HG03159 (cell line): Measurements from ENCODE around the gene STAM2.
A peak's percentile ranks its signal among the peaks of the same experiment; 100 is the strongest.
"Not testable (repeated sequence)": the region's sequence is repeated elsewhere in the genome, so short reads cannot be mapped to it uniquely, and the experiment has no call there.

ENCODE experiments used
- ATAC-seq: cut with Tn5 transposase; IDR thresholded peaks from one replicate; pipeline ENCODE4 v1.9.1; 2021; ENCODE audit warnings: mild to moderate bottlenecking, moderate library complexity; ENCODE audit not compliant: unreplicated experiment

STAM2 gene

DNA sequence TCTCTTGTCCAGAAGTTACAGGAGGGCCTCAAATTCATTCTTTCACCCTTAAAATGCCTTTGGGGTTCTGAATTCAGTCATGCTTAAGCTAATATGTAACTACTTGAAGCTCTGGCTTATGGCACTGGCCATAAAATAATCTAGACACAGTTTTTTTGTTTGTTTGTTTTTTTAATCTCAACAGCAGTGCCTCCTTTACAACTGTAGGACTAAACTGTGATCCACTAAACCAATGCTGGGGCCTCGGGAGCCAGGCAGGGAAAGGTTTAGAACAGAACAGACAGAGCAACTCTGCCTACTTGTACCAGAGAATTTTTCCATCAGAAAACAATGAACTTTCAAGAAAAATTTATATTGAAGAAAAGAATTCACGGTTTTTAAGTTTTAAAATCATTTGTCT lies 1.7 kb downstream of the STAM2 start:
- no peak for ATAC-seq

DNA sequence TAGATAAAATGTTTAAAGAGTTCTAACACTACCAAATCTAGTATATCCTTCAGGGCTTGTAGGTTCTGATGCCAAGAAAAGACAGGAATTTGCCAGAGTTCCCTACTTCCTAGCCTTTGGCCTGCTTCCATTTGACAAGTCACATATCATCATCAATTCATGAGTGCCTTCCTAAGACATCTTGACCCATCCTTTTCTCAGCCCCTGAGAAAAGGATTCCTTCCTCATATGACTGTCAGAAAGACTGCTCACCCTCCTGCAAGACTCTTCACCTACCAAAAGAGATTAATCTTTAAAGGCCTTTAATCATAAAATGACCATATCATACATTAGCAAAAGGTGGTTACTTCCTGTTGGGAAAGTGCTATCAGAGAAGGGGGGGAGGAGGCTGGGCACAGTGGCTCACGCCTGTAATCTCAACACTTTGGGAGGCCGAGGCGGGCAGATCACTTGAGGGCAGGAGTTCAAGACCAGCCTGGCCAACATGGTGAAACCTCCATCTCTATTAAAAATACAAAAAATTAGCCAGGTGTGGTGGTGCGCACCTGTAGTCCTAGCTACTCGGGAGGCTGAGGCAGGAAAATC lies 3.3 kb downstream of the STAM2 start:
- not testable (repeated sequence) for ATAC-seq

DNA sequence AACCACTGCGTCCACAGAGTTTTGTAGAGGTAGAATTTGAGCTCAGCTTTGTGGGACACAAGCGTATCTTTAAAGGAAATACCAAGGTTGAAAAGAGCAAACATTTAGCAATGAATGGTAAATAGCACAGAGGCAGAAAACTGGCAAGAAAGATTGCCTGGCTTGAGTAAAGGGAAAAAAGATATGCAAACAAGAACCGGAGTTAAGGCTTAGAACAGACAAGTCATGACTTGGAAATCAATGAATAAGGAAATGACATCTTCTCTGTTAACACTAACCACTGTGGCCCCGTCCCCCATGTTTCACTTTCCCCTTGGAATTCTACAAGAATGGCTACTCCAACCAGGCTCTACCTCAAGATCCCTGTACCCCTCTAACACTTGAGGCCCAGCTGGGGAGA lies 3.8 kb downstream of the STAM2 start:
- no peak for ATAC-seq

DNA sequence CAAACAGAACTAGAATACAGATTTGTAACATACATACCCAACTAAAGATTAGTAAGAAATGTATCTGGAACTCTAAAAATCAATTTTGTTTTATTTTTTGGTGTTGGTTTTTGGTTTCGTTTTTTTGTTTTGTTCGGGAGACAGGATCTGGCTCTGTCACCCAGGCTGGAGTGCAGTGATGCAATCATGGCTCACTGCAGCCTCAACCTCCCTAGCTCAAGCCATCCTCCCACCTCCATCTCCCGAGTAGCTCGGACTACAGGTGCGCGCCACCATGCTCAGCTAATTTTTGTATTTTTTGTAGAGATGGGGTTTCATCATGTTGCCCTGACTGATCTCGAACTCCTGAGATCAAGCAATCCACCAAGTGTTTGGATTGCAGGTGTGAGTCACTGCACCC lies 6.4 kb downstream of the STAM2 start:
- not testable (repeated sequence) for ATAC-seq

DNA sequence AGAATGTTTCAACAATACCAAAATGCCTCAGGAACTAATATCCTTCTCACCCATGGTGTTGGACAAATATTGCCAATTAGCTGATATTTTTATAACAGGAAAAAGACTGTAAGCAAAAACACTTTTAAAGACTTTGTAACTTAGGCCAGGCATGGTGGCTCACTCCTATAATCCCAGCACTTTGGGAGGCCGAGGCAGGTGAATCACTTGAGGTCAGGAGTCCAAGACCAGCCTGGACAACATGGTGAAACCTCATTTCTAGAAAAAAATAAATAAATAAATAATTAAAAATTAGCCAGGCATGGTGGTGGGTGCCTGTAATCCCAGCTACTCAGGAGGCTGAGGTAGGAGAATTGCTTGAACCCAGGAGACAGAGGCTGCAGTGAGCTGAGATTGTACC lies 8.1 kb downstream of the STAM2 start:
- not testable (repeated sequence) for ATAC-seq

DNA sequence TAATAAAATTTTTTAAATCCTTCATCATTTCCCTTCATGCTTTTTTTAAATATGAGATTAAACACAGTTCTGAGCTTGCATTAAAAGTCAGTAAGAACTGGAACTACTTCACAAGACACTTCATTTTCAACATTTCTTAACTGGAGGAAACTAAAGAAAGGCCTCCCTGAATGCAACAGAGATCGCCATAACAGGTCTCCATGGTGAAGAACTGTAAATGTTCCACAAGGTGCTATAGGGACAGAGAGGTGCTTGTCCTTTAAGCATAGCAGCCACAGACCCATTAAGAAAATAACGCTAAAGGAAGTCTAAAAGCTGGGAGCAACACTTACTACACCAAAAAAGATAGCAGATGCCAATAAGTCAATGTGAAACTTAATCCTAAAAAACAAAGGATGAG lies 8.5 kb downstream of the STAM2 start:
- ATAC-seq, result peak; percentile 41

DNA sequence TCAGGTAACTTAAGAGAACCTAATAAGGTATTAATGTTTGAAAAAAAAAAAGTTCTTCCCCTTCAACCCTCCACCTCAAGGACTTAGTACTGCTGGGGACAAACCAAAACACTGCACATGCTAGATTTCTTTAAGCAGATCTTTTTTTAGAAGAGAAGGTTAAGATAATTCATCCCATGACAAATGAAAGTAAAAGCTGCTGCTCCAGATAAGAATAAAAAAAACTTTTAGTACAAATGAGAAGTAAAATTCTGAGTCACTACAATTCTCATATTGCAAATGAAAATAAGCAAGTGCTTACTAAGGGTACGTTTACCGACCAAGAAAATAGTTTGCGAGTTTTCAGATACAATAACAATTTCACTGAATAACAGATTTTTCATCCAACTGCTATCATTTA lies 8.9 kb downstream of the STAM2 start:
- ATAC-seq, result peak; percentile 60

DNA sequence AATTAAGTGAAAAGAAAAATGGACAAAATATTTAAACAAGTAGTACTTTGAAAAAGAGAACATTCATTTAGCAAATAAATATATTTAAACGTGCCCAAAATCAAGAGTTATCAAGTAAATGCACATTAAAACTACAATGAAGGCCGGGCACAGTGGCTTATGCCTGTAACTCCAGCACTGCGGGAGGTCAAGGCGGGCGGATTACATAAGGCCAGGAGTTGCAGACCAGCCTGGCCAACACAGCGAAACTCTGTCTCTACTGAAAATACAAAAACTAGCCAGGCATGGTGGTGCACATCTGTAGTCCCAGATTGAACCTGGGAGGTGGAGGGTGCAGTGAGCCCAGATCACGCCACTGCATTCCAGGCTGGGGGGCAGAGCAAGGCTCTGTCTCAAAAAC lies 9.8 kb downstream of the STAM2 start:
- ATAC-seq, result no peak

DNA sequence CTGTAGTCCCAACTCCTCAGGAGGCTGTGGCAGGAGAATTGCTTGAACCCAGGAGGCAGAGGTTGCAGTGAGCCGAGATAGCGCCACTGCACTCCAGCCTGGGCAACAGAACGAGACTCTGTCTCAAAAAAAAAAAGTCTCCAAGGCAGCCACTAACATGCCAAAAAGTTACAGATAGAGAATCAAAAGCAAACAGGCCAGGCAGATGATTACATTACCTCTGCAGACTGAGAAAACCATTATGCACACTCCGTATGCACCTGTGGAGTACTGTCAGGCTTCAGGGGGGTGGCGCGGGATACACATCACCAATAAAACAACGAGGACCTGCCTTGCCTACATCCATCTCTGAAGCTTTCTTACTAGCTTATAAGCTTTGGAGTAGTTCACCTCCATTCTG lies 10.3 kb downstream of the STAM2 start:
- ATAC-seq, result no peak

DNA sequence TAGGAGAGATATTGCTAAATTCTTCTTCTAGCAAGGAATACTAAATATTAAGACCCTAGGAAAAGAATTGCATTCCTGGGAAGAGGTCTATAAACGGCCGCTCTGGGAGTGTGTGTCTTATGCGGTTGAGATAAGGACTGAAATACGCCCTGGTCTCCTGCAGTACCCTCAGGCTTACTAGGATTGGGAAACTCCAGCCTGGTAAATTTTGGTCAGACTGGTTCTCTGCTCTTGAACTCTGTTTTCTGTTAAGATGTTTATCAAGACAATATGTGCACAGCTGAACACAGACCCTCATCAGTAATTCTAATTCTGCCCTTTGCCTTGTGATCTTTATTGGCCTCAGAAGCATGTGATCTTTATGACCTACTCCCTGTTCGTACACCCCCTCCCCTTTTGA lies 11.9 kb downstream of the STAM2 start:
- ATAC-seq, result not testable (repeated sequence)

DNA sequence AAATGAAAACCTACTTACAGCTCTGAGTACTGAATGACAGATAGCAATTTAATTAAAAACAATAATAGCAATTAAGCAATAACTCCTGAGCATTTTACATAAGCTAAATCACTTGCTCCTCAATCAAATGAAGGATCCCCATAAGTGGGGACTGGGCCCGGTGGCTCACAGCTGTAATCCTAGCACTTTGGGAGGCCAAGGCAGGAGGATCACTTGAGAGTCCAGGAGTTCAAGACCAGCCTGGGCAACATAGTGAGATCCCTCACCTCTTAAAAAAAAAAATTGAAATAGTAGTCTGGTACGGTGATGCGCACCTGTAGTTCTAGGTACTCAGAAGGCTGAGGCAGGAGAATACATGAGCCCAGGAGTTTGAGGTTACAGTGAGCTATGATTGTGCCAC lies 13.4 kb downstream of the STAM2 start:
- no peak for ATAC-seq

DNA sequence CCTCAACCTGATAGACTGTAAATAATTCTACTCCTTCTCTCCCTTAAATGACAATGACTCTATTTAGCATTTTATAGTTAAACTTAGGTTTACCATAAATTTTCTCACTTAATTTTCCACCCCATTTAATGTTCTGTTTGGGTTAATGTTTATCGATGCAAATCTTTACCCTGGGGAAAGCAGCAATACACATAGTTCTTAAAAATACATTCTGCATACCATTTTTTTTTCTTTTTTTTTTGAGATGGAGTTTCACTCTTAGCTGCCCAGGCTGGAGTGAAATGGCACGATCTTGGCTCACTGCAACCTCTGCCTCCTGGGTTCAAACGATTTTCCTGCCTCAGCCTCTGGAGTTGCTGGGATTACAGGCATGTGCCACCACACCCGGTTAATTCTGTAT lies 14.0 kb downstream of the STAM2 start:
- no peak for ATAC-seq

DNA sequence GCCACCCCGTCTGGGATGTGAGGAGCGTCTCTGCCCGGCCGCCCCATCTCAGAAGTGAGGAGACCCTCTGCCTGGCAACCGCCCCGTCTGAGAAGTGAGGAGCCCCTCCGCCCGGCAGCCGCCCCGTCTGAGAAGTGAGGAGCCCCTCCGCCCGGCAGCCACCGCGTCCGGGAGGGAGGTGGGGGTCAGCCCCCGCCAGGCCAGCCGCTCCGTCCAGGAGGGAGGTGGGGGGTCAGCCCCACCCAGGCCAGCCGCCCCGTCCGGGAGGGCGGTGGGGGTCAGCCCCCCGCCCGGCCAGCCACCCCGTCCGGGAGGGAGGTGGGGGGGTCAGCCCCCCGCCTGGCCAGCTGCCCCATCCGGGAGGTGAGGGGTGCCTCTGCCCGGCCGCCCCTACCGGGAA lies 15.2 kb downstream of the STAM2 start:
- ATAC-seq, result not testable (repeated sequence)

DNA sequence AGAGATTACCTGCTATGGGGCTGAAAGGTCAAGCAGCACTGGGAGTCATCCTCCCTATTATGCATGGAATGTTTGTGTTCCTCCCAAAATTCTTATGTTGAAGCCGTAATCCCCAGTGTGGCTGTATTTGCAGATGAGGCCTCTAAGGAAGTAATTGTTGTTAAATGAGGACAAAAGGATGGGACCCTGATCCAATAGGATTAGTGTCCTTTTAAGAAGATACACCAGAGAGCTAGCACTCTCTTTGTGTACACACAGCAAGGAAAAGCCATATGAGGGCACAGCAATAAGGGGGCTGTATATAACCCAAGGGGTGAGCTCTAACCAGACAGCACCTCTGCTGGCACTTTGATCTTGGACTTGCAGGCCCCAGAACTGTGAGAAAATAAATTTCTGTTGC lies 18.3 kb downstream of the STAM2 start:
- no peak for ATAC-seq

DNA sequence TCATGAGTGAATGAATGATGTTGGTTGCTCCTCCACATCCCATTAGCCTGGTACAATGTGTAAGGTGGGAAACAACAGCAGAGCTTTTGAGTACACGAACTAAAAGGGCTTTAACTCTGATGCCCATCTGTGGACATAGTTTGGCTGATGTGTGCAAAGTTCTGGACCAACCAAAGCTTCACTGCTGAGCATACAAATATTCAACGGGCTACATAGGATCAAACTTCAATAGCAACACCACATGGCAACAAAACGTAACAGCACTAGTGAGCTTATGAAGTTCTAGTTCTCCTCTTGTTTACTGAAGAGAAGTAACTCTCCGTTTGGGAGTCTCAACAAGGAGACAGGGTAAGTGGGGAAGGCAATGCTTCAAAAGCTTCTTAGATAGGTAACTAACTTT lies 20.4 kb downstream of the STAM2 start:
- ATAC-seq, result no peak

DNA sequence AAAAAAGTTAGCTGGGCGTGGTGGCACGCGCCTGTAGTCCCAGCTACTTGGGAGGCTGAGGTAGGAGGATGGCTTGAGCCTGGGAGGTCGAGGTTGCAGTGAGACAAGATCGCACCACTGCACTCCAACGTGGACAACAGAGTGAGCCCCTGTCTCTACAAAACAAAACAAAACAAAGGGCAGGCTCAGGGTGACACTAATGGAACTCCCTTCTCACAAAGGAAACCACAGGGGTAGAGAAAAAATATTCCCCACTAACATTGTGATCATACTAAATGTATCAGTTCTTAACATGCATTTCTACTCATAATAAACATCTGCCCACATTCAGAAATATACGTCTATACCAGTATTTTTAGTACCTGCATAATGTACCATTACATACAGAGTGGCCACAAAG lies 21.1 kb downstream of the STAM2 start:
- peak; percentile 44 for ATAC-seq

DNA sequence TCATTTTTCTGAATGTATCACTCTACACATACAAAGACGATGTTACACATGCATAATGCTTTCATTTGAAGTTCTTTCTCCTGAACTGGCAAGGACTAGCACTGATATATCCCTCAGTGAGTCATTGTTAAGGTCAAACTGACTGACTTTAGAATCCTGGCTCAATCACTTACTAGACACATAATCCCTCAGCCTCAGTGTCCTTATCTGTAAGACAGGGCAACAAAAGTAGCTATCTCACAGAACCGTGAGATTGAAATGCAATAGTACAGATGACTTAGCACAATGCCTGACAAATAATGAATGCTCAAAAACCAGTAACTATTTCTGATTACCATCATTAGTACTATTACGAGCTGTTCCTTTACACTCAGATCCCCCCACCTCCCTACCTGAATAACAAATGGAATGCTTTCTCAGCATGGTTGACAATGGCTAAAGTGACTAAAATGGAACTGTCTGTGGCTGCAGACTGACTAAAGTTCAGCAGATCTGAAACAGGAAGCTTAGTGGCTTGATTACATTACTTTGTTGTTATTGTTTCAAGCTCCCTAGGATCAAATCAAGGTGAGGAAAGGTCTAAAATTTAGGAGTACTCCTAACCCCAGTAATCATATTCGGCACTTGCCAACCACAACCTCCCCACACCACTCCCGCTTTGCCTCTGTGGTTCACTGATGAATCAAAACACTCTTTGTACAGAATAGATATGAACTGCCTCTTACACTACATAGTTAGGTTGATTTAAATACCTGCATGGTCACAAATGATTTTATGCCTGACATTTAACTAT lies 40.9 kb downstream of the STAM2 start:
- ATAC-seq, result peak; percentile 78

DNA sequence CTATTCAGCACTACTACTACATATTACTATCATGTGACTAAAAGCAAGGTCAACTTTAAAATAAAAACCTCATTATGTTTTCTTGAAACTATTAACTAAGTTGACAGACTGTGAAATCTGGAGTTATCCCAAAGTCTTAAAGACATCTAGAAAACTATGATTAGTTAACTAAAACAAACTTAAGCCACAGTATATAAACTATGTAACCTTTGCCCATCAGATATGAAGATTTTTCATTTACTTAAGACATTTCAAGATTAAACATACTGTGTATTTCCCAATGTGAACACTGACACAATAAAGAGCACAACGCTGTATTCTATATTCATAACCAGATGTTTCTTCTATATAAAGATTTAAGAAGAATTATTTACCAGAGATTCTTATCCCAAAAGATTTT lies 43.3 kb downstream of the STAM2 start:
- no peak for ATAC-seq

DNA sequence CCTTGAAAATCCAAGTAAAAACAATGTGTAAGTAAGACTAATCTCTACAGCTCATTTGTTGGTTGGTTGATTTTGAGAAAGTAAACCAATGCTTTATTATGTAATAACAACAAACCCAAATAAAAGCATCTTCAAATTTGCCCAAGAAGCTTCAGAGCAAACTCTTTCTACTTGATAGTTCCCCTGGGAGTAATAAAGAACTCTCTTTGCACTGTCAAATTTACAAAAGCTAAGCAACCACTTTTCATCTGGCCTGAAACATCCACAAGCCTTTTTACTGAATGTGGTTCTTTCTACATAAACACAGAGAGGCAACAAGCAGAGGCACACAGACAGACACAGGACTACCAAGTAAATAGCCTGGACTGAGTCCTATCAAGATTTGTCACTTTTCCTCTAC lies 47.9 kb downstream of the STAM2 start:
- no peak for ATAC-seq

DNA sequence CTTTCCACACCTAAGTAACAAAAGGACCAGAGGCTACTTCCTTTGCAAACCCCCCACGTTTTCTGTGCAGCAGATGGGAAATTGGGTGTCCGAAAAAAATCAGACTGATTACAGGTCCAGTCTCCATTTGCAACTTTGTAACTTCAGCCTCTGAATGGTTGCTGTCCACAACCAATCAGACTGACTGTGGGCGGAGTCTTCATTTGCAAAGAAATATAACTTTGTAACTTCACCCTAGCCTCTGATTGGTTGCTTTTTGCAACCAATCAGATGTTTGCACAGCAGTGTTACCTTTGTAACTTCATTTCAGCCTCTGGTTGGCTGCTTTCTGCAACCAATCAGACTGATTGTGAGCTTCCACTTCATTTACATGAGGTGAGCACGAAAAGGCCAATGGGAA lies 48.9 kb downstream of the STAM2 start:
- no peak for ATAC-seq

DNA sequence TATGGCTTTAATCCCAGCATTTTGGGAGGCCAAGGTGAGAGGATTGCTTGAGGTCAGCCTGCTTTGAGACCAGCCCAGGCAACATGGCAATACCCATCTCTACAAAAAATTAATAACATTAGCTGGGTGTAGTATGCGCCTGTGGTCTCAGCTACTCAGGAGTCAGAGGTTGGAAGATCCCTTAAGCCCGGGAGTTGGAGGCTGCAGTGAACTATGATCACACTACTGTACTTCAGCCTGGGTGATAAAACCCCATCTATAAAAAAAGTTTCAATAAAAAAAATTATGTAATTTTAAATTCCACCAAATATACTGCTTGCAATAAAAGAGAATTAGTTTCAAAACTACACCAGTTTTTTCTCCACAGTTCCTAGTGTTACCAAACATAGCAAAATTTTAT lies 53.4 kb downstream of the STAM2 start:
- no peak for ATAC-seq

DNA sequence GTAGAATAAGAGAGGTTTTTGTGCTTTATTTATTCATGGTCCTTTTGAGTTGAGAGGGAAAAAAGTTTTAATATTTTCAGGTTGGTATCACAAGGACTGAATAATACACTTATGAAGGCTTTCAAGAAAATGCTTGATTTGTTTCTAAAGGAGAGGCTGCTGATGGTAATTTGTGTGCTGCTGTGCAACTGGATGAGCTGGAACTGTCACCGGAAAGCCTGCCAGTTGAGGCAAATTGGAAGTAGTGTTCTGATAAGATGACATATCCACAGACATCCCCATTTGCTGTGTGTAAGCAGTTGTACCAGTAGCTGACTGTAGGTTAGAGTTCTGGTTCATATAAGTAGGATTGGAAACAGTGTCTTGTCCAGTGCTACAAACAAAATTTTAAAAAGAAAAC lies 55.1 kb downstream of the STAM2 start:
- ATAC-seq, result no peak

DNA sequence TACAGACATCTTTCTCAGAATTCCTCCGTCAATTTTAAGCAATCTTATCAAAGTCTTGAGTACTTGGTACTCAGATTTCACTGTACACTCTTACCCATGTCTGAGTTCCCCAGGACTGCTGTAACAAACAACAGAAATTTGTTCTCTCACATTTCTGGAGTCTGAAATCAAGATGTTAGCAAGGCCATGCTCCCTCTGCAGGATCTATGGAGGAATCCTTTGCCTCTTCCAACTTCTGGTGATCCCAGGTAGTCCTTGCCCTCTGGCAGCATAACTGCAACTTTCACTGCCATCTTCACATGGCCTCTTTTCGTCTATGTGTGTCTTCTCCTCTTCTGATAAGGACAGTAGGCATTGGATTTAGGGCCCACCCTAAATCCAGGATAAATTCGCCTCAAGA lies 59.6 kb downstream of the STAM2 start:
- no peak for ATAC-seq
